Measurements from ENCODE around the gene PPIP5K1.

PPIP5K1 gene

GRCh38 chr15:43488790-43489189 is 101.2 kb downstream of the PPIP5K1 start:
- DNase-seq (ENCODE audit: low read depth) = no peak
- no peak for TF ChIP-seq CTCF (IDR thresholded peaks at IDR 0.05; ENCODE audit: insufficient read depth, low read depth, low read length, missing control alignments)
- no peak overlapping the region for H3K4me3 ChIP-seq (ENCODE audit: low read length)

GRCh38 chr15:43487271-43487895 is 102.6 kb downstream of the PPIP5K1 start:
- TF ChIP-seq CTCF (IDR thresholded peaks at IDR 0.05; ENCODE audit: insufficient read depth, low read depth, low read length, missing control alignments) = no peak
- no peak overlapping the region for H3K4me3 ChIP-seq (ENCODE audit: low read length)
- no peak for DNase-seq (ENCODE audit: low read depth)

GRCh38 chr15:43484455-43484854 is 105.6 kb downstream of the PPIP5K1 start:
- no peak for DNase-seq (ENCODE audit: low read depth)
- TF ChIP-seq CTCF (IDR thresholded peaks at IDR 0.05; ENCODE audit: insufficient read depth, low read depth, low read length, missing control alignments) = no peak
- no peak overlapping the region for H3K4me3 ChIP-seq (ENCODE audit: low read length)
